NCI-H748 (cell line): Measurements from ENCODE around the gene KCNK3.

ENCODE experiments used
- DNase-seq: peaks from one replicate; lab custom pipeline; 2025; ENCODE audit not compliant: unreplicated experiment; lab: John Stamatoyannopoulos, UW

The KCNK3 gene

DNA sequence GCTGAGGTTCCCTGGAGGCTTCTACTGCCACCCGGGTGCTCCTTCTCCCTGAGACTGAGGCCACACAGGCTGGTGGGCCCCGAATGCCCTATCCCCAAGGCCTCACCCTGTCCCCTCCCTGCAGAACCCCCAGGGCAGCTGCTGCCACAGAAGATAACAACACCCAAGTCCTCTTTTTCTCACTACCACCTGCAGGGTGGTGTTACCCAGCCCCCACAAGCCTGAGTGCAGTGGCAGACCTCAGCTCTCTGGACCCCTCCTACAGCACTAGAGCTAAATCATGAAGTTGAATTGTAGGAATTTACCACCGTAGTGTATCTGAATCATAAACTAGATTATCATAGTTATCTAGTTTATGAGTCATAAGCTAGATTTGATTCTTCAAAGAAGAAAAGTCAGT lies 86.0 kb downstream of the KCNK3 start:
- DNase-seq: no peak

DNA sequence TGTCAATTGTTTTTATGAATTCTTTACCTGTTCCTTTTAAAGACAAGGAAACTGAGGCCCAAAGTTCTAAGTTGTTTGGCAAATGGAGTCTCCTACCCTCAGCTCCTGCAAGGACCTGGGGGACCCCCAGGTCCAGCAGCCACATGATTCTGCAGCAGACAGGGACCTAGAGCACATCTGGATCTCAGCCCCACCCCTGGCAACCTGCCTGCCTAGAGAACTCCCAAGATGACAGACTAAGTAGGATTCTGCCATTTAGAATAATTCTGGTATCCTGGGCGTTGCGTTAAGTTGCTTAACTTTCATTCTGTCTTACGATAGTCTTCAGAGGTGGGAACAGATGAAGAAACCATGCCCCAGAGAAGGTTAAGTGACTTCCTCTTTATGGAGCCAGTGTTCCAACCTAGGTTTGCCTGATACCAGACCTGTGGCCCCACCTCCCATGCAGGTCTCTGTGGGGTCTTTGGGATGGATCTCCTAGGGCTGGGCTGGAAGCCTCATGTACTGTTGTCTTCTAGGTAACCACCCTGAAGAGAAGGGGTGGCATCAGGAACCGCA lies 87.8 kb downstream of the KCNK3 start:
- DNase-seq: no peak
